Measurements from ENCODE around the gene TEF. TPM values are rescaled to one million over a fixed set of nuclear protein-coding genes. Genes with fewer than 3 reads are reported as not detected.

Gene TEF
- total RNA-seq, 1 donor from 2014 or later: 13.6 TPM

DNA sequence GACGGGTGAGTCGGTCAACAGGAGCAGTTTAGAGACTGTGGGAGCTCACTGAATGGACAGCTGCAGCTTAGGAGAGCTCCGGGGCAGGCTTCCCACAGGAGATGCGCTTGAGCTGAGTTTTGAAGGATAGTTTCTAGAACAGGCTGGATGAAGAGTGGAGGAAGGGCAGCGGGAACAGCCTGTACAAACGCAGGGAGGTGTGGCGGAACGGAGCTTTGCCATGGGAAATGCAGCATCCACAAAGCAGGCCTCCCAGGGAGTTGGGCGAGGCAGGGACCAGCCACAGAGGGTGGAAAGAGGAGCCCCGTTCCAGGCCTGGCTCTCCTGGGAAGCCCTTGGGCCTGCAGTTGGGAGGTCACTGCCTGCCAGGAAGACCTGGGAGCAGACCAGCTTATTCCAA is 26.8 kb upstream of the TEF start:
- Mint-ChIP-seq H3K9me3 (no peaks in the 10 kb centered on the region), H3K36me3 (ENCODE audit: low read depth) (peaks cover 10% of the 10 kb centered on the region), H3K4me1 (peaks cover 5% of the 10 kb centered on the region), H3K27me3 (ENCODE audit: low read depth) (no peaks in the 10 kb centered on the region), H3K27ac (ENCODE audit: unreplicated experiment) (no peak overlapping the region), H3K4me3 (no peak overlapping the region)
- TF ChIP-seq, protein P1, sequence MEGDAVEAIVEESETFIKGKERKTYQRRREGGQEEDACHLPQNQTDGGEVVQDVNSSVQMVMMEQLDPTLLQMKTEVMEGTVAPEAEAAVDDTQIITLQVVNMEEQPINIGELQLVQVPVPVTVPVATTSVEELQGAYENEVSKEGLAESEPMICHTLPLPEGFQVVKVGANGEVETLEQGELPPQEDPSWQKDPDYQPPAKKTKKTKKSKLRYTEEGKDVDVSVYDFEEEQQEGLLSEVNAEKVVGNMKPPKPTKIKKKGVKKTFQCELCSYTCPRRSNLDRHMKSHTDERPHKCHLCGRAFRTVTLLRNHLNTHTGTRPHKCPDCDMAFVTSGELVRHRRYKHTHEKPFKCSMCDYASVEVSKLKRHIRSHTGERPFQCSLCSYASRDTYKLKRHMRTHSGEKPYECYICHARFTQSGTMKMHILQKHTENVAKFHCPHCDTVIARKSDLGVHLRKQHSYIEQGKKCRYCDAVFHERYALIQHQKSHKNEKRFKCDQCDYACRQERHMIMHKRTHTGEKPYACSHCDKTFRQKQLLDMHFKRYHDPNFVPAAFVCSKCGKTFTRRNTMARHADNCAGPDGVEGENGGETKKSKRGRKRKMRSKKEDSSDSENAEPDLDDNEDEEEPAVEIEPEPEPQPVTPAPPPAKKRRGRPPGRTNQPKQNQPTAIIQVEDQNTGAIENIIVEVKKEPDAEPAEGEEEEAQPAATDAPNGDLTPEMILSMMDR (conservative IDR thresholded peaks at IDR 0.05): no peak
- no peak for DNase-seq (ENCODE audit: low read depth, low spot score)

DNA sequence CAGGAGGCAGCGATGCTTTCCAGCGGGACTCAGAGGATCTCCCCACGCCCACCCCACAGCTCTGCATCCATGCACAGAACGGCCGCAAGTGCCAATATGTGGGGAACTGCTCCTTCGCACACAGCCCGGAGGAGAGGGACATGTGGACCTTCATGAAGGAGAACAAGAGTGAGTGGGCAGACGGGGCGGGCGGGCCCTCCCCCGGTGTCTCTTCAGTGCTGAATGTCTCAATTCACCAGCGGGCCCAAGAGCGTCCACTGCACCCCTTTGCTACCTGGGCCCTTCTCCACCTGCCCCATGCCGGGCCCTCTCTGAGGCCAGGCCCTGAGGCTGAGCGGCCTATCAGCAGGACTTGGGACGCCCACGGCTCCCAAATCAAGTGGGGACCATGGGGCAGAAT is 25.8 kb upstream of the TEF start:
- Mint-ChIP-seq H3K27me3 (ENCODE audit: low read depth) (no peaks in the 10 kb centered on the region), H3K27ac (ENCODE audit: unreplicated experiment) (no peak overlapping the region), H3K4me1 (peaks cover 5% of the 10 kb centered on the region), H3K9me3 (no peaks in the 10 kb centered on the region), H3K4me3 (no peak overlapping the region), H3K36me3 (ENCODE audit: low read depth) (peaks cover 2% of the 10 kb centered on the region)
- TF ChIP-seq, protein P1 (conservative IDR thresholded peaks at IDR 0.05): no peak
- no peak for DNase-seq (ENCODE audit: low read depth, low spot score)

DNA sequence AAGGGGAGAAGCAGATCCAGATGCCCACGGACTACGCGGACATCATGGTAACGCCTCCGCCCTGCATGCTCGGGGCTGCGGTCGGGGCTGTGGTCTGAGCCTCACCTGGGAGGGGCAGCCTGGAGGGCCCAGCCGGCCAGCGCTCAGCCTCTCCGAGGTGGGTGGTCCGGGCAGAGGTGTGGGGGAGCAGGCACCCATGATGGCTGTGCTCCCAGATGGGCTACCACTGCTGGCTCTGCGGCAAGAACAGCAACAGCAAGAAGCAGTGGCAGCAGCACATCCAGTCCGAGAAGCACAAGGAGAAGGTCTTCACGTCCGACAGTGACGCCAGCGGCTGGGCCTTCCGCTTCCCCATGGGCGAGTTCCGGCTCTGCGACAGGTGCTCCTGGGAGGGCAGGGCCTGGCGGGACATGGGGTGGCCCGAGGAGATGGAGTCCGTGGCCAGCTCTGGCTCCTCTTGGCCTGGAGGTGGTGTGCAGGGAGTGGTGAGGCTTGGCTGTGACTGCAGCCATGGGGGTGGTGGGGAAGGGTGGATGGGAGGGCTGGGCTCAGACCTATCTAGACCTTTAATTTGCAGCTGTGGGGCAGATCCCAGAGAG is 25.2 kb upstream of the TEF start:
- TF ChIP-seq, protein P1 (conservative IDR thresholded peaks at IDR 0.05): no peak
- Mint-ChIP-seq H3K27ac (ENCODE audit: unreplicated experiment) (no peak overlapping the region), H3K9me3 (no peaks in the 10 kb centered on the region), H3K4me3 (no peak overlapping the region), H3K27me3 (ENCODE audit: low read depth) (no peaks in the 10 kb centered on the region), H3K4me1 (peaks cover 5% of the 10 kb centered on the region), H3K36me3 (ENCODE audit: low read depth) (peaks cover 2% of the 10 kb centered on the region)
- DNase-seq (ENCODE audit: low read depth, low spot score): no peak

DNA sequence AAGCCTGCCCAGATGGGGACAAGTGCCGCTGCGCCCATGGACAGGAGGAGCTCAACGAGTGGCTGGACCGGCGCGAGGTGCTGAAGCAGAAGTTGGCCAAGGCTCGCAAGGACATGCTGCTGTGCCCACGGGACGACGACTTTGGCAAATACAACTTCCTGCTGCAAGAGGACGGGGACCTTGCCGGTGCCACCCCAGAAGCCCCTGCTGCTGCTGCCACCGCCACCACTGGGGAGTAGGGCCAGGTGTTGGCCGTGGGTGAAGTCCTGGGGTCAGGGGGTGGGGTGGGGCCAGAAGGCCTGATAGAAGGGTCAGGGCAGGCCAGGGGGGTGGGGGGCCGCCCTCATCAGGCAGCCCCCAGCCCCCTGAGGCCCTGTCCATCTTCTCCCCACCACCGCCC is 24.6 kb upstream of the TEF start:
- no peak overlapping the region for H3K27ac Mint-ChIP-seq (ENCODE audit: unreplicated experiment)
- H3K27me3 Mint-ChIP-seq (ENCODE audit: low read depth): no peaks in the 10 kb centered on the region
- peaks cover 2% of the 10 kb centered on the region for H3K36me3 Mint-ChIP-seq (ENCODE audit: low read depth)
- DNase-seq (ENCODE audit: low read depth, low spot score): no peak
- no peak overlapping the region for H3K4me3 Mint-ChIP-seq
- H3K9me3 Mint-ChIP-seq: no peaks in the 10 kb centered on the region
- H3K4me1 Mint-ChIP-seq: peaks cover 5% of the 10 kb centered on the region
- TF ChIP-seq, protein P1 (conservative IDR thresholded peaks at IDR 0.05): no peak

DNA sequence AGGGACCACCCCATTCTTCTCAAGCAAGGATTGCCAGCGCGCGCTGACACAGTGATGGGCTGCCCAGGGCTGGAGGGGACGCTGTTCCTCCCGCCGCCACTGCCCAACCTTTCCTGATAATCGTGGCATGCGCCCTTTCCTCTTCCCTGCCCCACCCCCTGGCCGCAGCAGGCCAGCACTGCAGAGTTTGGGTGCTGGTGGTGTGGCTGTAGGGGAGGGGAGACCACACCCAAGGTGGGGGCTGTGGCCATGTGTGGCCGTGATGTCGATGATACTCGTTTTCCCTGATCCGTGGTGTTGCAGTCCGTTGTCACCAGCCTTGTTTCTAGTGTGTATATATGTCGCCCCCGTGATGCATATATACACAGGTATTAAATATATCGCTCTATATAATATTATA is 22.8 kb upstream of the TEF start:
- DNase-seq (ENCODE audit: low read depth, low spot score): no peak
- H3K36me3 Mint-ChIP-seq (ENCODE audit: low read depth): peaks cover 2% of the 10 kb centered on the region
- H3K27me3 Mint-ChIP-seq (ENCODE audit: low read depth): no peaks in the 10 kb centered on the region
- H3K27ac Mint-ChIP-seq (ENCODE audit: unreplicated experiment): no peak overlapping the region
- peaks cover 5% of the 10 kb centered on the region for H3K4me1 Mint-ChIP-seq
- no peak overlapping the region for H3K4me3 Mint-ChIP-seq
- TF ChIP-seq, protein P1 (conservative IDR thresholded peaks at IDR 0.05): no peak
- no peaks in the 10 kb centered on the region for H3K9me3 Mint-ChIP-seq

Data from neural crest cell (in vitro differentiated cells).